ENCODE measurements around the gene TPM1. TPM values are rescaled to one million over a fixed set of nuclear protein-coding genes. Genes with fewer than 3 reads are reported as not detected.
"Not testable (repeated sequence)": the region's sequence is repeated elsewhere in the genome, so short reads cannot be mapped to it uniquely, and the experiment has no call there.

Gene TPM1
- total RNA-seq, 3 donors from 2014 or later, result 333 to 609 (median 575) TPM

- Histone ChIP-seq H3K36me3 (no peaks in the 10 kb centered on the region), H3K27me3 (no peaks in the 10 kb centered on the region), H3K4me3 (no peak overlapping the region), H3K9me3 (no peaks in the 10 kb centered on the region), H3K27ac (no peak overlapping the region), H3K4me1 (no peaks in the 10 kb centered on the region)
- TF ChIP-seq POLR2A (IDR thresholded peaks at IDR 0.05) (no peak), CTCF (IDR thresholded peaks at IDR 0.05) (no peak), POLR2AphosphoS5 (IDR thresholded peaks at IDR 0.05) (no peak)
- intact Hi-C loops (cut with DNase I; ENCODE audit: low total_unique reads), result no loop called here
- DNase-seq (ENCODE audit: low spot score in 2 of 2), result no peak
Observed at GRCh38 chr15:63103416-63103815, 60.9 kb downstream of the TPM1 start.

- no peak overlapping the region for H3K4me3 ChIP-seq
- H3K27ac ChIP-seq, result no peak overlapping the region
- intact Hi-C loops (cut with DNase I; ENCODE audit: low total_unique reads), result no loop called here
- no peaks in the 10 kb centered on the region for H3K9me3 ChIP-seq
- TF ChIP-seq POLR2A (IDR thresholded peaks at IDR 0.05) (no peak), POLR2AphosphoS5 (IDR thresholded peaks at IDR 0.05) (no peak), CTCF (IDR thresholded peaks at IDR 0.05) (no peak)
- no peaks in the 10 kb centered on the region for H3K36me3 ChIP-seq
- no peak for DNase-seq (ENCODE audit: low spot score in 2 of 2)
- H3K27me3 ChIP-seq, result no peaks in the 10 kb centered on the region
- no peaks in the 10 kb centered on the region for H3K4me1 ChIP-seq
Observed at GRCh38 chr15:63104727-63105126, 62.2 kb downstream of the TPM1 start.

- H3K4me1 ChIP-seq; H3K36me3 ChIP-seq; H3K27me3 ChIP-seq; H3K9me3 ChIP-seq; intact Hi-C loops (cut with DNase I; ENCODE audit: low total_unique reads); DNase-seq (ENCODE audit: low spot score in 2 of 2); H3K27ac ChIP-seq; H3K4me3 ChIP-seq: not testable (repeated sequence)
Observed at GRCh38 chr15:63105354-63105753, 62.8 kb downstream of the TPM1 start.

- no peaks in the 10 kb centered on the region for H3K36me3 ChIP-seq
- H3K4me1 ChIP-seq, result no peaks in the 10 kb centered on the region
- peak overlapping the region in 1 of 2 donors; percentile 35 for H3K27ac ChIP-seq
- H3K27me3 ChIP-seq, result no peaks in the 10 kb centered on the region
- H3K4me3 ChIP-seq, result no peak overlapping the region
- TF ChIP-seq CTCF (IDR thresholded peaks at IDR 0.05), result no peak
- TF ChIP-seq POLR2A (IDR thresholded peaks at IDR 0.05), result no peak
- no peak for TF ChIP-seq POLR2AphosphoS5 (IDR thresholded peaks at IDR 0.05)
- peak in 1 of 2 donors; percentile 52 for DNase-seq (ENCODE audit: low spot score in 2 of 2)
- intact Hi-C loops (cut with DNase I; ENCODE audit: low total_unique reads), result no loop called here
- no peaks in the 10 kb centered on the region for H3K9me3 ChIP-seq
Observed at GRCh38 chr15:63107895-63108546, 65.5 kb downstream of the TPM1 start.

GRCh38 chr15:63109498-63109897 lies 67.0 kb downstream of the TPM1 start:
- no peak for TF ChIP-seq POLR2A (IDR thresholded peaks at IDR 0.05)
- TF ChIP-seq CTCF (IDR thresholded peaks at IDR 0.05), result no peak
- TF ChIP-seq POLR2AphosphoS5 (IDR thresholded peaks at IDR 0.05), result no peak
- Histone ChIP-seq H3K27ac (no peak overlapping the region), H3K4me1 (no peaks in the 10 kb centered on the region), H3K9me3 (no peaks in the 10 kb centered on the region), H3K36me3 (no peaks in the 10 kb centered on the region), H3K4me3 (no peak overlapping the region), H3K27me3 (no peaks in the 10 kb centered on the region)
- intact Hi-C loops (cut with DNase I; ENCODE audit: low total_unique reads), result no loop called here
- no peak for DNase-seq (ENCODE audit: low spot score in 2 of 2)

GRCh38 chr15:63109920-63110319 lies 67.4 kb downstream of the TPM1 start:
- Histone ChIP-seq H3K27ac (no peak overlapping the region), H3K4me1 (no peaks in the 10 kb centered on the region), H3K4me3 (no peak overlapping the region), H3K36me3 (no peaks in the 10 kb centered on the region), H3K9me3 (no peaks in the 10 kb centered on the region), H3K27me3 (no peaks in the 10 kb centered on the region)
- TF ChIP-seq CTCF (IDR thresholded peaks at IDR 0.05) (no peak), POLR2A (IDR thresholded peaks at IDR 0.05) (no peak), POLR2AphosphoS5 (IDR thresholded peaks at IDR 0.05) (no peak)
- intact Hi-C loops (cut with DNase I; ENCODE audit: low total_unique reads), result no loop called here
- no peak for DNase-seq (ENCODE audit: low spot score in 2 of 2)

All from breast epithelium (tissue), 4 donors.